ENCODE data around the gene NAA35. TPM values are rescaled to one million over a fixed set of nuclear protein-coding genes. Genes with fewer than 3 reads are reported as not detected.

NAA35 gene
- polyA plus RNA-seq, 1 experiment = 9.8 TPM

GRCh38 chr9:85960688-85961093, 19.7 kb downstream of the NAA35 start:
- Histone ChIP-seq H3K4me3 (ENCODE audit: low read depth, low read length) (no peak overlapping the region), H3K36me3 (ENCODE audit: control insufficient read depth, insufficient read depth, low read length) (0 out of 2 replicates have a peak, but pooled peaks cover 2% of the 10 kb centered on the region), H3K27me3 (ENCODE audit: control insufficient read depth, insufficient read depth, low read length) (no peaks in the 10 kb centered on the region)
- POLR2A ChIA-PET = no interaction called here
- no peak for DNase-seq (ENCODE audit: low read depth)
- TF ChIP-seq, protein P1, sequence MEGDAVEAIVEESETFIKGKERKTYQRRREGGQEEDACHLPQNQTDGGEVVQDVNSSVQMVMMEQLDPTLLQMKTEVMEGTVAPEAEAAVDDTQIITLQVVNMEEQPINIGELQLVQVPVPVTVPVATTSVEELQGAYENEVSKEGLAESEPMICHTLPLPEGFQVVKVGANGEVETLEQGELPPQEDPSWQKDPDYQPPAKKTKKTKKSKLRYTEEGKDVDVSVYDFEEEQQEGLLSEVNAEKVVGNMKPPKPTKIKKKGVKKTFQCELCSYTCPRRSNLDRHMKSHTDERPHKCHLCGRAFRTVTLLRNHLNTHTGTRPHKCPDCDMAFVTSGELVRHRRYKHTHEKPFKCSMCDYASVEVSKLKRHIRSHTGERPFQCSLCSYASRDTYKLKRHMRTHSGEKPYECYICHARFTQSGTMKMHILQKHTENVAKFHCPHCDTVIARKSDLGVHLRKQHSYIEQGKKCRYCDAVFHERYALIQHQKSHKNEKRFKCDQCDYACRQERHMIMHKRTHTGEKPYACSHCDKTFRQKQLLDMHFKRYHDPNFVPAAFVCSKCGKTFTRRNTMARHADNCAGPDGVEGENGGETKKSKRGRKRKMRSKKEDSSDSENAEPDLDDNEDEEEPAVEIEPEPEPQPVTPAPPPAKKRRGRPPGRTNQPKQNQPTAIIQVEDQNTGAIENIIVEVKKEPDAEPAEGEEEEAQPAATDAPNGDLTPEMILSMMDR (IDR thresholded peaks at IDR 0.05; ENCODE audit: insufficient read depth, low read depth, low read length) = no peak
- CTCF ChIA-PET = no interaction called here

- H3K27me3 ChIP-seq (ENCODE audit: control insufficient read depth, insufficient read depth, low read length) = no peaks in the 10 kb centered on the region
- no peak overlapping the region for H3K4me3 ChIP-seq (ENCODE audit: low read depth, low read length)
- POLR2A ChIA-PET = no interaction called here
- TF ChIP-seq, protein P1 (IDR thresholded peaks at IDR 0.05; ENCODE audit: insufficient read depth, low read depth, low read length) = no peak
- CTCF ChIA-PET = no interaction called here
- no peak for DNase-seq (ENCODE audit: low read depth)
- H3K36me3 ChIP-seq (ENCODE audit: control insufficient read depth, insufficient read depth, low read length) = 0 out of 2 replicates have a peak, but pooled peaks cover 2% of the 10 kb centered on the region
Measured at GRCh38 chr9:85964526-85964925, 23.6 kb downstream of the NAA35 start.

DNA sequence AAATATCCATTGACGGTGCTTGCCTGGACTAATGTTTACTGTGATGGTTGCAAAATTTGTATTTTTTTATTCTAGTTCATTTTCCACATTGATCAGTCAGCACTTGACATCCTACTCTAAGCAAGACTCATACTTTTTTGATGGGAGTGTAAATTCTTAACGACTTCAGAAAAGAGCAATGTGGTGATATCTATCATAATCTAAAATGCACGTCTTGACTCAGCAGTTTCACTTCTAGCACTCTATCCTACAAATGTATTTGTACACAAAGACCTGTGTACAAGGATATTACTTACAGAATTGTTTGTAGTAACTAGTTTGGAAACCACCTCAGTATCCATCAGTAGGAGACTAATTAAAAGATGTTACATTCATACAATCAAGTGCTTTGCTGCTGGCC, 24.0 kb downstream of the NAA35 start:
- CTCF ChIA-PET = no interaction called here
- POLR2A ChIA-PET = no interaction called here
- Histone ChIP-seq H3K27me3 (ENCODE audit: control insufficient read depth, insufficient read depth, low read length) (no peaks in the 10 kb centered on the region), H3K36me3 (ENCODE audit: control insufficient read depth, insufficient read depth, low read length) (0 out of 2 replicates have a peak, but pooled peaks cover 2% of the 10 kb centered on the region), H3K4me3 (ENCODE audit: low read depth, low read length) (no peak overlapping the region)
- no peak for DNase-seq (ENCODE audit: low read depth)
- TF ChIP-seq, protein P1 (IDR thresholded peaks at IDR 0.05; ENCODE audit: insufficient read depth, low read depth, low read length) = no peak

DNA sequence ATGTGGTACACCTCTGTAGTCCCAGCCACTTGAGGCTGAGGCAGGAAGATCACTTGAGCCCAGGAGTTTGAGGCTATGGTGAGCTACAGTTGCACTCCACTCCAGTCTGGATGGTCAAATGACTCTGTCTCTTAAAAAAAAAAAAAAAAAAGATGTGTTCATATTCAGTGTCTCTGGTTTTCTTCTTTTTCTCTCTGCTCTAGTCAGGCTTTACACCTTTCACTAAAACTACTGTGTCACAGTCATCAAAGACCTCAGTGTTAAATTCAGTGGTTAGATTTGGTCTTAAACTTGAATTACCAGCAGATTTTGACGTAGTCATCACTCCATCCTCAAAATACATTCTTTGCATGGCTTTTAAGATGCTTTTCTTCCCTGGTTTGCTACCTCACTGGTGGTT, 28.8 kb downstream of the NAA35 start:
- Histone ChIP-seq H3K27me3 (ENCODE audit: control insufficient read depth, insufficient read depth, low read length) (no peaks in the 10 kb centered on the region), H3K4me3 (ENCODE audit: low read depth, low read length) (no peak overlapping the region), H3K36me3 (ENCODE audit: control insufficient read depth, insufficient read depth, low read length) (0 out of 2 replicates have a peak, but pooled peaks cover 1% of the 10 kb centered on the region)
- DNase-seq (ENCODE audit: low read depth) = no peak
- TF ChIP-seq, protein P1 (IDR thresholded peaks at IDR 0.05; ENCODE audit: insufficient read depth, low read depth, low read length) = no peak
- CTCF ChIA-PET = no interaction called here
- POLR2A ChIA-PET = no interaction called here

DNA sequence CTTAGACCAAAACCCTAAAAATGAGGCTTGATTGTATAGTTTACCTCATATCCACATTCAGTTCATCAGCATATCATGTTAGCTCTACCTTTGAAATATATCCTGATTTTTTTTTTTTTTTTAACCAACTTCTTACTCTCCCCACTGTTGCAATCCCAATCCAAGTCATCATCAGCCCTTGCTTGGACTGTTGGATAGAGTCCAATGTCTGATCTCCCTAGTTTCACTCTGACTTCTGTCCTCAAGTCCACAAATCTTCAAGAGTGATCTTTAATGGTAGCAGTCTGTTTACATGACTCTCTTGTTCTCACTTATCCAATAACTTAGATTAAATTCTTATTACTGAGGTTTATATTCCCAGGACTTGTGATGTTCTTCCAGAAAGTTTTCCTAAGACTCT, 30.8 kb downstream of the NAA35 start:
- Histone ChIP-seq H3K36me3 (ENCODE audit: control insufficient read depth, insufficient read depth, low read length) (no peaks in the 10 kb centered on the region), H3K4me3 (ENCODE audit: low read depth, low read length) (no peak overlapping the region), H3K27me3 (ENCODE audit: control insufficient read depth, insufficient read depth, low read length) (no peaks in the 10 kb centered on the region)
- CTCF ChIA-PET = interaction anchor here (0.6 kb wide), 1 partner anchor 46 kb away, joined by 3 read pairs; no protein-coding TSS in a partner anchor
- POLR2A ChIA-PET = no interaction called here
- TF ChIP-seq, protein P1 (IDR thresholded peaks at IDR 0.05; ENCODE audit: insufficient read depth, low read depth, low read length) = no peak
- DNase-seq (ENCODE audit: low read depth) = no peak
